Left hindlimb (tissue), 1 donor: ENCODE data around the gene DPF3.

Experiments used
- DNase-seq: peaks from one replicate; pipeline ENCODE4 v3.0.0-alpha.2; 2018

Gene DPF3

GRCh38 chr14:72610096-72610830 is 283.6 kb downstream of the DPF3 start:
- no peak for DNase-seq

- no peak for DNase-seq
Observed at GRCh38 chr14:72609205-72609916, 284.5 kb downstream of the DPF3 start.

DNA sequence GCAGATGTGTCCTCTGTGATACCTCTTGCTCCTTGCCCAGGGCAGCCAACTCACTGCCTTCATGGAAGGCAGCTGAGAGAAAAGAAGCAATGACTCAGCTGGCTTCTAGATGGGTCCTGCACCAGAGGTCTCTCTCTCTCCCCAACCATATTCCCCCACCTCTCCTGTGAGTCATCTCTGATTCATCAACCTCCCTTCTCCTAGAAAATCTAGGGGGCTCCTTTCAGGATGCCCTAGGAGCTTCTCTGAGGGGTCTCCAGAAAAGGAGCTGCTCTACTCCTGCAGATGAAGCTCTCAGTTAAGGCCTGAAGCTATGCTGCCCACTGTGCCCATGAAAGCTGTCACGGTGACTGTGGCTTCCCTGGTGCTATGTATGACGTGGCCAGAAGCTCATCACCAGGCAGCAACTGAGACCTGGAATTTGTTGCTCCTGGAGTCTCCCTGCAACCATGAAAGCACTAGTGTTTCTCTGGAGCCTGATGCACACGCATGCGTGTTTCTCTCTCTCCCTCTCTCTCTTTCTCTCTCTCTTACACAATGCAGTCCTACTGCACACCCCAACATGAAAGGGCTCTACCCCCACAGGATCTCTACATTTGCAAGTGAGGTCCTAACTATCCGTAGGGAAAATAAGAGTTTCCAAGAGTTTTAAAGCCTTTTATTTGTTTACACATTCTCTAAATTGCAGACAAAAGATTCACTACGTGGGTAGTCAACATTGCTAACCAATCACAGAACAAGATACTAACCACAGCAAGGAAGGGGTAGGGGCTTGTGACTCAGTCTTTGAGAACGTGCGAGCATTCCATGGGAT is 285.3 kb downstream of the DPF3 start:
- no peak for DNase-seq

DNA sequence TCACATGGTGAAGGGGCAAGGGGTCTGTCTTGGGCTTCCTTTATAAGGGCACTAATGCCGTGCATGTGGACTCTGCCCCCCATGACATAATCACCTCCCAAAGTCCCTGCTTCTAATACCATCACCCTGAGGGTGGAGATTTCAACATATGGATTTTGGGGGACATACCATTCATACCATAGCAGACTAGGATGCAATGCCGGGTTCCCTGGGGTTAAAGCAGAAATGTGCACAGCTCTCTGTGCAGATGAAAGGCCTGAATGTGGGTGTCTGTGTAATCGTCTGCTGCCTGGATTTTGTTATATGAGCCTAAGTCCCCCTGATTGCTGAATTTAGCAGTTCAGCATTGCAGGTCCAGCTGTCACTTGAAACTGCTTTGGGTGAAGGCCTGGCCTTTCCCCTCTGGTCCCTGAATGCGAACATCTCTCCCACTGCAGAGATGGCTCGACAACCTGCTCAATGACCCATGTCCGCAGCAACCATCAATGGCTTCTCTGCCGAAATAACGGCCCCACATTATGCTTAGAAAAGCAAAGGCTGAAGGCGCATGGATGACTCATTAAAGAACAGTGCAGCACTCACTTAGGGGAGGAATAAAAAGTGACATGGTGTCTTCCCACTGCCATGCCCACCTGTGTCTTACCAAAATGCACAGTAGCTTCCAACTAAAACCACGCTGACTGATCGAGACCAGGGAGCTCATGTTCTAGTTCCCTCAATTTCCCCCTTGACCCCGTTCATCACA is 286.3 kb downstream of the DPF3 start:
- DNase-seq: no peak

- no peak for DNase-seq
Observed at GRCh38 chr14:72606879-72607278, 287.0 kb downstream of the DPF3 start.

DNA sequence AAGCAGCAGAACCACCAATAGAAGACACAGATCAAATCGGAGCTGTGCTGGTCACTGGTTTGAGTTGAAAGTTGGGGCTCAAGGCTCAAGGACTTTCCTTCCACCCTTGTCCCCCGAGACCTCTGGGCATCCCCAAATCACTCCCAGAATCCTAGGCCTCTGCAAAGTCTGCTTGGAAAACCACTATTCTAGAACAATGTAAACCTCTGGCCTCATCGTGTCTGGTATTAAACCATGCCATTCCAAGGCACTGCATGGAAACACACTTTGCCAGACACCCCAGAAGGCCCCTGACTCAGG is 288.0 kb downstream of the DPF3 start:
- DNase-seq: no peak

DNA sequence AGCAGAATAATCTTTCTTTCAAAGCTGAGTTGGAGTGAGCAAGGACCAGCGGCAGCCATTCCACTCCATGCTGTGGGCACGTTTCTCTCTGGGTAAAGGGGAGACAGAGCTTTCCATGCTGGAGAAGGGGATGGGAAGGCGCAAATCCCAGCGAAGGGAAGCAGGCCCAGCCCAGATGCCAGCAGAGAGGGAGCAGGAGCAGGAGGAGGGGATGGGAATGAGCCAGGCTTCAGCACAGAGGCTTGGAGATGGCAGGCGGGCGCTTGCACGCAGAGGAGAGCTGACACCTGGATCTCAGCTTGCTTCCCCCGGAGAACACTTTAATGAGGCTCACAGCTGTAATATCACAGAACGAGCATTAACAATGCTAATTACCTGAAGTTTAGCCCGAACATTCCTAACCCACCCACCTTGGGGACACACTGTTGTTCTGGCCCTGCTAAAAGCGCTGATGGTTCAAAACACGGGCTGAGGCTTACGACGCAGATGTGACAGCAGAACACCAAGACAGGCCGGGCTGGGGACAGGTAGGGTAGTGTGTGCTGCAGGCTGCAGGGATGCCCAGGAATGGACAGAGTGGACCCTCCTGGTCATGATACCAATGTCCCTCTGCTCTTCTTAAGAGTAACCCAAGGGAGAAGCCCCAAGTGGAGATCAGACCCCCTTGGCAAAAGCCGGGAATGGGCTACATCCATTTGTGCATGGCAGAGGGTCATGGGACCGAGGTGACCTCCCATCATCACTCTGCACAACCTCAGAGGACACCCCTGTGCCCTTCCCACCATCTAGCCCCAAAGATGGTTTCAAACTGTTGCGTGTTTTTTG is 288.6 kb downstream of the DPF3 start:
- no peak for DNase-seq

- no peak for DNase-seq
Observed at GRCh38 chr14:72604133-72604532, 289.8 kb downstream of the DPF3 start.

DNA sequence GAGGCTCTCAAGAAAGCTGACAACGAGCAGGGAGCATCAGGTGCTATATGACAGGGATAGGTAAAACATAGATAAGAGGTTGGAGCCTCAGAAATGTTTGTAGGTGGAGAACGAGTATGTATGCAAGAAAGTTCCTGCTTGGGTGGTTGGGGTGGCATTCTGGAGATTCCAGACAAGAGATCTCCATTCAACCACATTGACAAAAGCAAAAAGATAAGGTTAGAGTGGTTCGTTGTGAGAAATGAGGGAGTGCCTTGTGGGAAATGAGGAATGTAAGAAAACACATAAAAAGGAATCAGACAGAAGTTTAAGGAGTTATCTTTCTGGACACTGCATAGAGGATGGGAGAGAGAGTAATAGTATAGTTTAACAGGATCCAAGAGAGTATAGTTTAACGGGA is 290.3 kb downstream of the DPF3 start:
- no peak for DNase-seq

- DNase-seq: no peak
Observed at GRCh38 chr14:72600551-72601330, 293.2 kb downstream of the DPF3 start.

DNA sequence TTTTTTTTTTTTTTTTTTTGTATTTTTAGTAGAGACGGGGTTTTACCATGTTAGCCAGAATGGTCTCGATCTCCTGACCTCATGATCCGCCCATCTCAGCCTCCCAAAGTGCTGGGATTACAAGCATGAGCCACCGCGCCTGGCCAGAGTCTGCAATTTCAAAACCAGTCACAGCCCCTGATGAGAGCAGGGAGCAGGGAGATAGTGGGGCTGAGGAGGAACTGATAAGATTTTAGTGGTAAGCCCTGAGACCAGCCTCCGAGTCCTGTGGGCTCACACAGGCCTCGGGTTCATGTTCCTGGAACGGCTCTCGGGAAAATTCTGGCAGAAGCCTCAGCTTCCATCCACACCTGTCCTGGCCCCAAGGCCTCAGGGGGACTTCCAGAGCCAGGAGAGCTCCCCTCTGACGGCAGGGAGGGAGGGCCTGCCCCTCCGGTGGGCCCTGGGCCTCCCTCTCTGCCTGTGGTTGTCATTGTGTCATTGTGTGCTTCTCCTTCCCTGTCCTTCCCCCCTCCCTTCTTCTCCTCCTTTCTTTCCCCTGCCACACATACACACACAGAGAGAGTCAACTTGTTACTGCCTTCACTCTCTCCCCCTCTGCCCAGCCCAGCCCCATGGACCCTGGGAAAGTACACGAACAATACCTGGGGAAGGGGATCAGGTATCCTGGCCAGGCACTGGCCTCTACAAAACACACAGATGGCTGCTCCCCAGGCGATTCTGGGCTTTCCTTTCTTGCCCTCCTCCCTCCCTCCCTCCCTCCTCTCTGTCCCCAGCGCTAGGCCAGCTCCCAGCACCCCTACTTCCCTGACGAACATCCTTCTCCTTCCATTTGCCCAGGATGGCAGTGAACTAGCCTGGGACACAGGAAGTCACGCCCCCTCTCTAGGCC is 294.1 kb downstream of the DPF3 start:
- DNase-seq: no peak

GRCh38 chr14:72598306-72598705 is 295.6 kb downstream of the DPF3 start:
- no peak for DNase-seq

DNA sequence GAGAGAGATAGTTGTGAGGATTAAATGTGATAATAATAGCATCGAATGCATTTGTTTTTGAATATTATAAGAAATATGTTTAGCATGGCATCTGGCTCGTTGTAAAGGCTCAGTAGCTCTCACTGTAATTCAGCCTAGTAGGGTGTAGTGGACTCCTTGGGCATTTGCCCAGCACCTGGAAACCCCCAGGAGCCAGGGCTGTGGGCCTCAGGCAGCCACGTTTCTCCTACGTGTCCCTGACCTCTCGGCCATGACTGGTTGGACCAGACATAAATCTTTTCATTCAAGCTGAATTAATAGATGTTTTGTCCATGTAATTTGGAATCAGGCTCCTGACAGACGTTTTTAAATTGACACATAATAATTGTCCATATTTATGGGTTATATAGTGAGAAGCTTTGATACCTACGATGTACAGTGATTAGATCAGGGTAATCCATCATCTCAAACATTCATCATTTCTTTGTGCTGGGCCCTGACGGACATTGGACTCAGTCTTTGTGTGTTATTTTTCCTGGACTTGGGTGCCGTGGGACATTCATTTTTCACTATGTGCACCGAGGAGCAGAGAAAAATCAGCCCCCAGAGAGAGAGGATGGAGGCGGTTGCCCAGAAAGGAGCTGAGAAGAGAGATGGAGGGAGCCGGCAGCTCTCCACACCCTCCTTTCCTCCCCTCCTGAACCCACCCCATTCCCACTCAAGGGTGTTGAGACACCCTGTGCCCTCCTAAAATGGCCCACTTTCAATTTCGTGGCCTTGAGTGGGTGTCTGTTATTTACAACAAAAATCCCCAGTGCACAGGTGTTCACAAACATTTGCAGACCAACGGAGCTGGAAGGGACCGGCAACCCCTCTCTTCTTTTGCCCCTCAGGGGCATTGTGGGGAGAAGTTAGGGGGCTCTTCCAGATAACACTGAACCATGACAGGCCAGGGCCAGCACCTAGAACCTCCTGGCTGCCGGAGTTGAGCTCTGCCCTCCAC is 296.4 kb downstream of the DPF3 start:
- DNase-seq: no peak

DNA sequence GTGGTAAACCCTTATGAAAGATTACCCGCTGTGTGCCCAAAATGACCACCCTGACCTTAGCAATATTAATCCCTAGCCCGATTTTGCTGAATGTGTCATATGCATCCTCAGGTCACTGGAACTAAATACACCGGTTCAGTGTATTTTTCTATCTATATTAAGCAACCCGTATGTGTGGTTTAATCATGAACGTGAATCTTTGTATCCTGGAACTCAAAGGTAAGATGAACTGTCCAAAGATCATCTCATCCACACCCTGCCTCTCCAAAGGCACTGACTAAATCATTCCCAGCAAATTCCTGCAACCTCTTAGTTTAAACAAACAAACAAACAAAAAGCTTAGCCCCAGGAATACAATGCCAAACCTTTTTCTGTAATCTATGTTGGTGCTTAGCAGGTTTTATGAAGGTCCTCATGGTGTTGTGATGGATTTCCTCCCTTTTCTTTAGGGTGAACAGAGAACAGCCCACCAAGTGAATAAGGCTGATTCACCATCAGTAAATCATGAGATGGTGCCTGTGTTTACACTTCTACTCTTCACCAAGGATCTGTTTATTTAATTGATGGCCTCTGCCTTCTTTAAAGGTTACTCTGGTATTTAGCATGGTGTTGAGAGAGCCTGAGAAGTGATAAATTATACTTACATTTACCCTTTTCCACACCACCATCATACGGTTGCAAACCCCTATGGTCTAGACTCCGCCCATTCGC is 298.6 kb downstream of the DPF3 start:
- no peak for DNase-seq

DNA sequence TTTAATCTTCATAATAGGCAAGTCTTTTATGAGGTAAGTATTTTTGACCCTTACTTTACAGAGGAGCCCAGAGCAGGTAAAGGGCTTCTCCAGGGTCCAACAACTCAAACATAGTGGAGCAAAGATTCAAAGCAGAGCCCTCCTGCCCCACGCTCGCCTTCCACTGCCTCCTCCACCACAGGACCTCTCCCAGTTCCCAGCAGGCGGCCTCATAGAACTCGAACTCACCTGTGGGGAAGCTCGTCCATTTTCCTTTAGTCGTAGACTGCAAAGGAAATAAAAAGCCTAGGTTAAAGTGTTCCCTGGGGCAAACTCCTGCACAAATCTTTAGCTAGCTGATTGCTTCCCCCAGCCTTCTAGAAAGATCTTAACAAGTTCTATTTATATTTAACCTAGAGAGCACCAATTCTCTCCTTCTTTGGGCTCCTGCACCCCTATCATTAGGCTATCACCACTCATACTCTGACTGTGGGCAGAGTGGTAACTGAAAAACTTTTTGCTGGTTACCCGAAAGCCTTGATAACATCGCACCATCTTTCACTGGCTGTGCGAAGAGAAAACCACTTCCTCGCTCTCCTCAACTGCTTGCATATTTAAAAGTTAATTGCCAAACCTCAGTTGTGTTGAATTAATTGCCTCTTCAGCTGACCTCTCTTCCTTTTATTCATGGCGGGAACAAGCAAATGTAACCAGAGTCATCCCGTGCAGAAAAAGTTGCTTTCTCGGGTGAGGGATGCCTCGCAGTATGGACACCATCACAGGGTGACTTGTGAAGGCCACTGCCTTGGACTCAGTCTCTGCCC is 299.6 kb downstream of the DPF3 start:
- no peak for DNase-seq

- DNase-seq: no peak
Observed at GRCh38 chr14:72591391-72591790, 302.5 kb downstream of the DPF3 start.

DNA sequence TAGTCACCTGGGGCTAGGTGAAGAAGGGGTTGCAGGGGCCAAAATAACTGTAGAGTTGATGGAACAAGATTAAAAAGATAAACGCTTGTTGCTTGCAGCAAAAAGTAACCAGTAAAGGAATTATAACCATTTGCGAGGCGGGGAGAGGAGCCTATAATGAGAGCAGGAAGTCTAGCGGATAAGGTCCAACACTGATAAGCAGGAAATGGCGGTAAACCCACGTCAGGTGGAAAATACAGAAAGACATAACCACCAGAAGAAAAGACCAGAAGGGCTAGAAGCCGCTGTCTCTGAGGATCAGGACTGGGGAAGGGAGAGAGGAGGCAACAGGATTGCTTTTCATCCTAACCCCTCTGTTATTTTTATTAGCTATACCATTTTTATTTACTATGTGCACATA is 303.3 kb downstream of the DPF3 start:
- no peak for DNase-seq

DNA sequence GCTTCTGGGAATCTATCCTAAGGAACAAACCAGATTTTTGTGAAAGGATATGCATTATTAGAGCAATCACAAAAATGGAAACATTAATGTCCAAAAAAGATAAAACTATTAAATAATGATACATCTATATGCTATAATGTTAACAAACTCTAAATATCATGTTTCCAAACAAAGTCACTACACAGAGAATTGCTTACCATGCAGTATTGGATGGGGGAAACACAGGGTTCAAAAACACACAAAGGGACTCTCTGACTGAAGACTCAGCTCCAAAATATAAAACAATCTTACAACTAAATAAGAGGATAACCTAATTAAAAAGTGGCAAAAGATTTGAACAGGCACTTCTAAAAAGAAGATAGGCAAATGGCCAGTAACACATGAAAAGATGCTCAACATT is 304.2 kb downstream of the DPF3 start:
- no peak for DNase-seq
